GM19395 (cell line): ENCODE results near the gene MIB2.
A peak's percentile ranks its signal among the peaks of the same experiment; 100 is the strongest.
"Not testable (repeated sequence)": the region's sequence is repeated elsewhere in the genome, so short reads cannot be mapped to it uniquely, and the experiment has no call there.

Experiments used
- ATAC-seq: cut with Tn5 transposase; IDR thresholded peaks from one replicate; pipeline ENCODE4 v1.9.1; 2021; ENCODE audit warnings: mild to moderate bottlenecking, moderate library complexity; ENCODE audit not compliant: unreplicated experiment

MIB2 gene

DNA sequence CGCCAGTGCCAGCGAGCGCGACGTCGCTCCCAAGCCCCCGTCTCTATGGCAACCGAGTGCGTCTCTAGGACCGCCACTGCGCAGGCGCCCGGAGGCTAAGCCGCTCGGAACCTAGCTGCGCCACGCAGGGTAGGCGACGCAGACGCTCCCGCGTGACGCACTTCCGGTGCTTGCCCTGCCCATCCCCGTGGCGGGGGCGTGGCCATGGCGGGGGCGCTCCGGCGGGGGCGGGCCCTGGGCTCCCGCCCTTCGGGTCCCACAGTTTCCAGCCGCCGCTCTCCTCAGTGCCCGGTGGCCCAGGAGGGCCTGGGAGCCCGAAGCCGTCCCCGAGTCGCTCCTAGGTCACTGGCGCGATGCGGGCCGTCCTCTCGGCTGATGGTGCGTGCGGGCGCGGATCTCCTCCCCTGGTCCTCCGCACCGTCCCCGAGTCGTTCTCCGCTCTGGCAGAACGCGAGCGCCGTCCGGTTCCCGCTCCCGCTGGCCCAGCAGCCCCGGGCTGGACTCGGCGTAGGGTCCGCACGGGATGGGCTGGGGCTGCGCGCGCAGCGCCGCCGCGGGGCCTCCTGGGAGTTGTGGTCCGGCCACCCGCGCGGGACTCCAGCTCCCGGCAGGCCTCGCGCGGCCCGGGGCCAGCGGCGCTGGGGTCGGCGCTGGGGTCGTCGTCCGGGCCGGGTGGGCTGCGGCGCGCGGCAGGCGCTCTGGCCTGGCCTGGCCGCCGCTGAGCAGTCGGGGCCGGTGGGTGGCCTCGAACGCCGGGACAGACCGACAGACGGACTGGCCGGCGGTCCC is at the start of gene MIB2:
Gene MIB2, plus strand, starts transcription at position 245 of the 789 bp plus-strand sequence. CDS start 7,953 bp downstream, outside the sequence.
- ATAC-seq: peak; percentile 77

DNA sequence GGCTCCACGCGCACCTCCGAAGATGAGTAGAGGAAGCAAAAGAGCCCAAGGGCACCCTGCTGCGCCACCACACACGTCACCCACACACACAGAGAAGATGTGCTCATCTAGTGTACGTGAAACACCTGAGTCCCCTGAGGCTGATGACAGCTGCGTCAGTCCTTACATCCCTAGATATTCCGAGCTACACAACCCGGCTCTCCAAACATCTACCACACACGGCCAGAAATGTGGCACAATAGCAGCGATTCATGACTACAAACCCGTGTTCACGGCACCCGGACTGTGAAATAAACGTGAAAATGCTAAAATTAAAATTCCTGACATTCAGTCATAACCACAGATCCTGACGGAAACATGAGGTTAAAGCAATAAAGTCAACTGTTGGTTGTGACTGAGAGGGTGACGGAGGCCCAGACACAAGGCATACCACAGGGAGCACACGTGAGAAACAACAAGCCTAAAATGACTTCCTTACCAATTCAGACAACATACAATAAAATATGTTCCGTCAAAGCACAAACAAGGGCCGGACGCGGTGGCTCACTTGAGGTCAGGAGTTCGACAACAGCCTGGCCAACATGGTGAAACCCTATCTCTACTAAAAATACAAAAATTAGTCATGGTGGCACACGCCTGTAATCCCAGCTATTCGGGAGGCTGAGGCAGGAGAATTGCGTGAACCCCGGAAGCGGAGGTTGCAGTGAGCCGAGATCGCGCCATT is 48.0 kb upstream of the MIB2 start:
- no peak for ATAC-seq

DNA sequence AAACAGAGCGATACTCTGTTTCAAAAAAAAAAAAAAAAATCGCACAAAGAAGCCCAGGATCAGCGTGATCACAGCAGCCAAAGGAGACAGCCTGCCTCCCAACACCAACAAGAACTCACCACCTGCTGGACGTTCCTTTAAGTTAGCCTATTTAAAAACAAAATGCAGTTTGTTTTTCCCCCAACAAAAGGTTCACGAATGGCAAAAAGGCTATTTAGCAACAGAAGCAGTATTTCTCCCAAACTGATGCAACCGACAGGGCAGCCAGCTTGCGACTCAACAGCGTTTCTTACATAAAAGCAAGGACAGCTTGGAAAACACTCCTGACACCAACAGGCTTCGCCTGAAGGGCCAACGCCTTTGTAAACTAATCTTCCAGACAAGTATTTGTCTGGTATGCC is 47.4 kb upstream of the MIB2 start:
- no peak for ATAC-seq

DNA sequence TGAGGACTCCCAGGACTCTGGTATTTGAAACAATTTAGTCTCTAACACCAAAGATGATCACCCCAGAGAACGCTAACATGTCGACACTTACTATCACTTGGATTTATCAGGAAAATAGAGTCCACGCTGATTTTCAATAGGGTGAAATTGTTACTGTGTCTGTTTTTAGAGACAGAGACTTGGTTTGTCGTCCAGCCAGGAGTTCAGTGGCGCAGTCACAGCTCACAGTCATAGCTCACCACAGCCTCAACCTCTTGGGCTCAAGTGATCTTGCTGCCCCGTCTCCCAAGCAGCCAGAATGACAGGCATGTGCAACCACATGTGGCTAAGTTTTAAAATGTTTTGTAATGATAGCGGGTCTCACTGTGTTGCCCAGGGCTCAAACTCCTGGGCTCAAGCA is 46.0 kb upstream of the MIB2 start:
- no peak for ATAC-seq

DNA sequence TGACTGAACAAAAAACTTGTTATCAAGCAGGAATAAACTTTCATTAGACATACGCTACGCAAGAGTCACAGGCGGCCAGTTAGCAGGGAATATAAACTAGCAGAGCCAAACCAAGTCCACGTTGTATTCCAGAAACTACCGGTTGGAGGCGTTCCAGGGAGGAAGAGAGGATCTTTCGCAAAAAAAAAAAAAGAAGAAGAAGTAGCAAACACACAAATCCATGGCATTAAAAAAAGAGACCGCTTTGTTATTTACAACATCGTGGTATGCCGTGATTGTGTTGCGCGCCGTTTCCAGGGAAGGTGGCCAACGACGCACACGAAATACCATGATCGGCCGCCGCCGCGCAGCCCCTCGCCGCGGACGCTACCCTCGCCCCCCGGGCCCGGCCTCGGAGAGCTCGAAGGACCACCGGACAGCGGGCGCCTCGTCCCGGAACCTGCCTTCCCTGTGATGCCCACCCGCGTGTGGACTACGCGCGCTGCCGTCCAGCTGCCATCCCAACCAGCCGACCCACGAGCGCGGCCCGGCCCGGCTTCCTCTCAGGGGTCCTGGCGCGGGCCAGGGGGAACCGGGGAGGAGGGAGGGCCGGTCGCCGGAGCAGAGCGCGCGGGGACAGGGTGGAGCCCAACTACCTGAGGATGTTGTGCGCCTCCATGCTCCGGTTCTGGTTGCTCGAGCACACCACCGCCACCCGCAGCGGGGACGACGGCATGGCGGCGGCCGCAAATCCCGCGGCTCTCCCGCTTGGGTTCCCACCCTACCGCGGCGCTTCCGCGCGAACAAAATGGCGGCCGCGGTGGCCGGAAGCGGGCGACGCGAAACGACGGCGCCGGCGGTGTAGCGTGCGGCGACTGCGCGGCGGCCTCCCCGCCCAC is 41.2 kb upstream of the MIB2 start:
- ATAC-seq: peak; percentile 58

DNA sequence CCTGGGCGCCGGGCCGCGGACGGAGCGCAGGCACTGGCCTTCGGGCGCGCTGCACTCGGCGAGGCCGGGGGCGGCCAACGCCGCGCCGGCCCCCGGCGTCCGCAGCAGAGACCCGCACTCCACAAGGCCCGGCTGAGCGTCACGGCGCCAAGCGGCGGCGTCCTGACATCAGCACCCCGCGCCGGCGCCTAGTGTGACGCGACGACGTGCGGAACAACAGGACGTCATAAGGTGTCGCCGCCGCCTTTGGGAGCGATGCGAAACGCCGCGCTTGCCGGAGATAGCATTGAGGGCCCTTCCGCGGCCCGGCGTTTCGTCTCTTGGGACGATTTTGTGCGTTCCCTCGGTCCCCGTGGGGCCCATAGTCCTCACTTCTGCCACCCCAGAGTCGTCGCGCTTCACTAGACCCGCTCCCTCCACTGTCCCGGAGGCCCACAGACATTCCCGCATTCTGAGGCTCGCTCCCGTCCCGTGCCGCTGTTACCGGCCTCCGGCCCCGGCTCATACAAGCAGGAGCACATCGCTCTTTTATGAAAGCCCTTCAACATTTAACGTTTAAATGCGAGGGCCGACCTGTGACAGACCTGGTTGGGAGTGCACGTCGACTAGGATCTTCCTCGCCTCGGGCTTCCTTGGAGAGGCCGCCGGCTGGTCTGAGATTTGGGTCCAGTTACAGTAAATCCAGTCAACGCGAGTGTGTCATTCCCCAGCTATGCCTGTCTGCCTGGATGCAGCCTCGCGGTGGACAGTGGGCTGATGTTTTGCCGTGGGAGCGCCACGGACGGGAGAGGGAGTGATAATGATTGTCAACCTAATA is 40.4 kb upstream of the MIB2 start, which contains the start of gene SSU72:
Gene SSU72, minus strand, starts transcription at position 143 of the 817 bp plus-strand sequence. CDS start 306 bp downstream, outside the sequence.
- peak; percentile 77 for ATAC-seq

DNA sequence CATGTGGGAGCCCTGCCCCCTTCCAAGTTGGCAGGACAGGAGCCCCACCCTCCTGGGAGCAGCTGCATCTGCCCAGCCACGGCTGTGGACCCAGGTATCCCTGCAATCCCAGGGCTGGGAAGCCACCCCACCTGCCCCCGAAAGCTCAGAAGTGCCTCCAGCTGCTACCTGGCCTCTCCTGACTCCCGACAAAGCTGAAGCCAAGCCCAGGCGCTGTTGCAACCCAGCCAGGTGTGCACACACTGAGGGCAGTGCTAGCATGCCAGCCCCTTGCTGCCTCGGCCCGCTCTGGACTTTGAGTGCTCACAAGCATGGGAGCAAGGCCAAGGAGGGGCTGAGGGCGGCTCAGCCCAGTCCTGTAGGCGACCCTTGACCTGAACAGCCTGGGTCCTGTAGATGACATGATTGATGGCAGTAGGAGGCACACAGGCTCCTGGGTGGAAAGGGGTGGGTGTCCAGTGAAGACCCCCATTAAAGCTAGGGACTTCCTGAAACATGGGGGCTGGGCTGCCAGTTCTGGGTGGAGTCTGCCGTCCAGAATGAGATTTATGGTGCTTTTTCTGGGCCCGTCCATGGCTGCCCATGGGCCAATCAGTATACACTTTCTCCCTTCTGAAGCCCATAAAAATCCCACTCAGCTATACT is 37.8 kb upstream of the MIB2 start:
- no peak for ATAC-seq

DNA sequence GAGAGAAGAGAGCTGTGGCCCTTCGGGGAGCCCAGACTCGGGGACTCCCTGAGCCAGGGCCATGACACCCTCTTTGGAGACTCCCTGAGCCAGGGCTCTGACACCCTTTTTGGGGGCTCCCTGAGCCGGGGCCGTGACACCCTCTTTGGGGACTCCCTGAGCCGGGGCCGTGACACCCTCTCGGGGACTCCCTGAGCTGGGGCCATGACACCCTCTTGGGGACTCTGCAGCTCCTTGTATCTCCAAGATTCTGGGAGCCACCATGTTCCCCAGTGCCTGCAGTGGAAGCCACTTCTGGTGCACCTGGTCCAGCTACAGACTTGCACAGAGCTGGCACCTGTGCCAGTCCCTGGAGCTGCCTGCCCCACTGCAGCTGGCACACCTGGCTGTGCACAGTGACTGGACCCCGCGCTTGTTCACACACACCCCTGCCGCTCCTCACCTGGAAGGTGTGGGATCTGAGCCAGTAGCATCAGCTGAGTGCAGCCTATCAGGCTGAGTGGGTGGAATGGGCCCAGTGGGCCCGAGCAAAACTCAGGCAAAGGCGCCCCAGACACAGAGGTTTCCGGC is 36.8 kb upstream of the MIB2 start:
- no peak for ATAC-seq

DNA sequence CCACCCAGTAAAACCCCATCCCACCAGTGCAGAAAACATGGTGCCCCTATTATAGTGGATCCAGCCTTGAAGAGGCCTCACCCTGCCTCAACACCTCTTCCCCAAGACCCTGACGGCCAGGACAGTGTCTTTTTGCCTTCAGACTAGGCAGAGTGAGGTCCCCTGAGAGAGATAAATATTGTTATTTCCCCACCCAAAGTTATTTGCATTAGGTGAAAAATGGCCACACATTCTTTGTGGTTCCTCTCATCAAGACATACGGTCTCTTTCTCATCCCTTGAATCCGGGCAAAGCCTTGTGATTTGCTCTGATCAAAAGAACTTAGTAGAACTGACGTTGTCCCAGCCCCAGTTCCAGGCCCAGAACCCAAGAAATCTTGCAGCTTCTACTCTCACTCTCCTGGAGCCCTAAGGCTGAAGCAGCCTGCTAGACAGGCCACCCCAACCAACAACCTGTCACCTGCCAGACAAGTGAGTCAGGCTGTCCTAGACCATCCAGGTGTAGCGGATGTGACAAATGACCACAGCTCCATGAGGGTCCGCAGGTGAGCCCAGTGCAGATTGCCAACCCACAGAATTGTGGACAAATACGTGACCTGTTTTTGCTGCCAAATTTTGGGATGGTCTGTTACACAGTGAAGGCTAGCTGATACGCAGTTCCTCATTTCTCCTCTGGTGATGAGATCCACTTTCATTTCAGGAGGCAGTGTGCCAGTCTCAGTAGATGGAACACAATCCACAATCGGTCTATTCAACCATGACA is 32.5 kb upstream of the MIB2 start:
- ATAC-seq: no peak

DNA sequence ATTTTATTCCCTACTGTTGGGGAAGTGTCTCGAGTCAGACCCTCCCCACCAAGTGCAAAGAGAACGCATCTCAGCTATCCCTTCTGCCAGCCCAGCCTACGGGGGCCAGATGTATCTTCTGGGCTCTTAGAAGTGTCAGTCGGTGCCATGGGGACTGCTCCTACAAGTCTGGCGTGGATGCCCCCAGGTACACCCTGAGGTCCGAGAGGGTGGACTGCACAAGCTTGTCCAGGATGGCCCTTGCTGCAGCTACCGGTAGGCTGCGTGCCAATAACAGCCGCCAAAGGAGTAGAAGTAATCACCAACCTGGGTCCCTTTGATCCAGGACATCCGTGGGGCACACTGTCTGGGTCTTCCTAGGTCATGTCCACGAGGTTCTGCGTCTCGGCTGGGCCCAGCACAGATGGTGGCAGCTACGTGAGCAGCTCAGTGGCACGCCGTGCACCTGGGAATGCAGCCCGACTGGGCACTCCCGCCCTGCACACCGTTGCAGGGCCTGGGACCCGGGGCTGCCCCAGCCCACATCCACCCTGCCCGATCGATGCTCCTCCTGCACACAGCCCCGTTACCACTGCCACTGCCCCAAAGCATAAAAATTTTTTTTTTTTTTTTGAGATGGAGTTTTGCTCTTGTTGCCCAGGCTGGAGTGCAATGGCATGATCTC is 31.8 kb upstream of the MIB2 start:
- ATAC-seq: no peak

DNA sequence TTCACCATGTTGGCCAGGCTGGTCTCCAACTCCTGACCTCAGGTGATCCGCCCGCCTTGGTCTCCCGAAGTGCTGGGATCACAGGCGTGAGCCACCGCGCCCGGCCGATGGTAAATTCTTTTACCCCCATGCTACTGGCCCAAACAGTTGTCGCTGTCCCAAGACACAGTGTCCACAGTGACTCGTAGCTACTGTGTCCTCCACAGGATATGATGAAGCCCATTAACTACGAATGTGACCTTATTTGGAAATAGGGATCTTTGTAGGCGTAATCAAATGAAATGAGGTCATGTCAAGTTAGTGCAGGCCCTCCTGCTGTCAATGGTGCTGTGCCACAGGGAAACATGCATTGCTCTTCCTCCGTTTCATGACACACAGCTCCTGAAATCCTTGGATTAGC is 23.8 kb upstream of the MIB2 start:
- ATAC-seq: no peak

DNA sequence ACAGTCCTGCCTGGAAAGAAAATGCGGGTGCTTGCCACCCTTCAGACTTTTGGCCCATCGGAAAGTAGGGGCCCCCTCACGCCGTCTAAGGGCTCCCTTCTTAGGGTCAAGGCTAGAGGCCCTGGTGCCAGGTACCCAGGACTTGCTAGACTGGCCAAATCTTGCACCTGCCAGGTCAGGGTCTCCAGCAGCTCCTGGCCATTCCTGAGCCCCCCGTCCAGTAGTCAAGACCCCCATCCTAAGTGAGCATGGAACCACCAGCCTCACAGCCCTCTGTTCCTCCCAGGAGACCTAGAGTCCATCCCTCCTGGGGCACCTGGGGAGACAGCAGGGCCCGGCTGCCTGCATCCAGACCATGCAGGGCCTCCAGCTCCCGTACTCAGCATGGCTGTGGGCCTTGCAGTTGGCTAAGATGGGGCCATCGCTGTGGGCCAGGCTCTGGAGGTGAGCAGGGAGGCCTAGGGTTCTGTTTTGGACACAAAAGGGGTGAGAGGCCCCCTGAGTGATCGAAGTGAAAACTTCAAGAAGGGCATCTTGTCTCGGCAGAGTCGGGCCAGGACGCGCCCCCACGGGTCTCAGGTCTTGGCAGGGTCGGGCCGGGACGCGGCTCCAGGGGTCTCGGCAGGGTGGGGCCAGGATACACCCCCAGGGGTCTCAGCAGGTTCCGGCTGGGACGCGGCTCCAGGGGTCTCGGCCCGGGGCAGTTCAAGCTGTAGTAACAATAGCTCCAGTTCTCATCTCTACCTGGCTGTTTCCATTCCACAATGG is 21.3 kb upstream of the MIB2 start:
- no peak for ATAC-seq

DNA sequence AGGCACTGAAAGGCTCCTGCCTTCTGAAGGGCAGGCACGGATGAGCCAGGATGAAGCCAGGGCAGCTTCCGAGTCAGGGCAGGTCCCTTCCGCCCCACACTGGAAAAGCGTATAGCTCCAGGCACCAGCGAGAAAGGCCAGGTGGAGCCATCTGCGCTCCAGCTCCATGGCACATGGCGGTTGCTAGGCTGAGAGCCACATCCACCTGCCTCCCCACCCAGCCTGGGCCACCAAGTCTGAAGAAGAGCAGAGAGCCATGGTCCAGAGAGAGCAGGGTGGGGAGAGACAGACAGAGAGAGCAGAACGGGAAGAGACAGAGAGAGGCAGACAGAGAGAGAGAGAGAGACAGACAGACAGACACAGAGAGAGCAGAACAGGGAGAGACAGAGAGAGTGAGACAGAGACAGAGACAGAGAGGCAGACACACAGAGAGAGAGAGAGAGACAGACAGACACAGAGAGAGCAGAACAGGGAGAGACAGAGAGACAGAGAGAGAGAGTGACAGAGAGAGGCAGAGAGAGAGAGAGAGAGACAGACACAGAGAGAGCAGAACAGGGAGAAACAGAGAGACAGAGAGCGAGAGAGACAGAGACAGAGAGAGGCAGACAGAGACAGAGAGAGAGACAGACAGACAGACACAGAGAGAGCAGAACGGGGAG is 20.6 kb upstream of the MIB2 start:
- ATAC-seq: no peak

DNA sequence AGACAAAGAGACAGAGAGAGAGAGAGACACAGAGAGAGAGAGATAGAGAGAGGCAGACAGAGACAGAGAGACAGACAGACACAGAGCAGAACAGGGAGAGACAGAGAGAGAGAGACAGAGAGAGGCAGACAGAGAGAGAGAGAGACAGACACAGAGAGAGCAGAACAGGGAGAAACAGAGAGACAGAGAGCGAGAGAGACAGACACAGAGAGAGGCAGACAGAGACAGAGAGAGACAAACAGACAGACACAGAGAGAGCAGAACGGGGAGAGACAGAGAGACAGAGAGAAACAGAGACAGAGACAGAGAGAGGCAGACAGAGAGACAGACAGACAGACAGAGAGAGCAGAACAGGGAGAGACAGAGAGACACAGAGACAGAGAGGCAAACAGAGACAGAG is 20.0 kb upstream of the MIB2 start:
- not testable (repeated sequence) for ATAC-seq

DNA sequence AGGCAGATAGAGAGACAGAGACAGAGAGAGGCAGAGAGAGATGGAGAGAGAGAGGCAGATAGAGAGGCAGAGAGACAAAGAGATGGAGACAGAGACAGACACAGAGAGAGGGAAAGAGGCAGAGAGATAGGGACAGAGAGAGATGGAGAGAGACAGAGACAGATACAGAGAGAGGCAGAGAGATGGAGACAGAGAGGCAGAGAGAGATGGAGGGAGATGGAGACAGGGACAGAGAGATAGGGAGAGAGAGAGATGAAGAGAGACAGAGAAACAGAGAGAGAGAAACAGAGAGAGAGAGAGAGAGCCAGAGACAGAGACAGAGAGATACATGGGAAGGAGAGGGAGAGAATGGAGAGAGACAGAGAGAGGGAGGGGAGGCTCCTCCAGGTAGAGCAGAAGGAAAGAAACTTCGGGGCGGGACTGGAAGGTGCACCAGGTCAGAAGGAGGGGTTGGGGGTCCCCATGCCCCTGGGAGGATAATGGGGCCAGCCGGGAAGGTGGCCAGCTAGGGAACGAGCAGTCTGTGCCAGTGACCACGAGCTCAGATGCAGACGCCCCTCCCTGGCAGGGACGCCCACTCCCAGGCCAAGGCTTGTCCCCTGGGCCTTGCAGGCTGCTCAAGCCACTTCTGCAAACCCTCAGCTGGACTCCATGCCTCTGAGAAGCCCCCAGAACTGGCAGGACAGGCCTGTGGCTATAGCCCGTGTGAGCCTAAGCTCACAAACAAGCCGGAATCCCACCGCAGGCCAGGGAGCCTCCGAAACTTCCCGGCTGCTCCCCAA is 18.6 kb upstream of the MIB2 start:
- ATAC-seq: no peak

DNA sequence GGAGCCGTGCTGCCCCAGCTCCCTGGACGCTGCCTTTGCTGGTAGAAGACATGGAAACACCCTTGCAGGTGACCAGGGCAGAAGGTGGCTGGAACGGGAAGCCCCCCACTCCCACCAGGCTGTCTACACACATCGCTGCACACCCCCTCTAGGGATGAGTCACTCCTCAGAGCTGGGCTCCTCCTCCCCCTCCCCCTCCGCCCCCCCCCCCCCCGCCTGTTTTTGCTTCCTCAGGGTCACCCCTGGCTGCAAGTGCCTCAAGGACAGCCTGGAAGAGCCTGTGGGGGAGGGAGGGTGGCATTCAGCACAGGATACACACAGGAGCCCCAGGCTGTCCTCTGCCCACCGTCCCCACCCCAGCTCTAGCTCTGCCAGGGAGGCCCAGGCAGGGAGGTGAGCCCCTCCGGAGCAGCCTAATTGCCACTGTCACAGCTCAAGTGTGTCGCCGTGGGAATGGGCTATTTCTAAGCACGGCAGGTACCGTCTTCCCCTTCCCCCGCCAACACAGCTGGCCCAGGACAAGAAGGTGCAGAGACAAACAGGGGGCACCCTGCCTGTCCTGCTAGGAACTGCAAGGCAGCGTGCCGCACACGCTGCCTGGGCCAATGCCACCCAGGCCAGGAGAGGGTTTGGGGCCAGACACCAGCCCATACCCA is 17.9 kb upstream of the MIB2 start:
- no peak for ATAC-seq
